ENCODE results near the gene CD99. TPM values are rescaled to one million over a fixed set of nuclear protein-coding genes. Genes with fewer than 3 reads are reported as not detected.
"Not testable (repeated sequence)": the region's sequence is repeated elsewhere in the genome, so short reads cannot be mapped to it uniquely, and the experiment has no call there.

CD99 gene
- total and polyA plus RNA-seq, 2 experiments from 2014 or later, result 505 to 975 TPM

DNA sequence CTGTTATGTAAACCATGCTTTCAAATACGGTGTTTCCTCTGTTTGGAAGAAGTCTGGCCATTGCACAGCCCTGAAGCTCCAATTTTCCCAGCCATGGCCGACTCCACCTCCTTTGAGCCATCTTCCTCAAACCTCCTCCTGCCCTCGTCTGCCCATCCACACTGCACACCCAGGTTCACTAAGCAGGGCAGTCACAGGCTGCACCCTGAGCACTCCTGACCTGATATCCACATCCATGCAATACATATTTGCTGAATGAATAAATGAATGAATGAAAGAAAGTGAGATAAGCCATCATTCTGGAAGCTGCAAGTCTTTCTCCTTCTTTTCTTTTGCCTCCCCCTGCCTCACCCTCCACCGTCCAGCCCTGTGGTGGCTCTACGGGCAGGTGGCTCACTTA lies 83.0 kb downstream of the CD99 start:
- Histone ChIP-seq H3F3A (ENCODE audit: insufficient read depth) (no peaks in the 10 kb centered on the region), H3K9ac (no peak overlapping the region), H3K36me3 (ENCODE audit: low read depth) (peaks cover 9% of the 10 kb centered on the region; the same call in 1 of the 2 replicates), H2AFZ (no peak overlapping the region), H3K4me1 (ENCODE audit: insufficient read depth) (peaks cover 4% of the 10 kb centered on the region; the same call in 1 of the 2 replicates), H3K4me2 (ENCODE audit: unreplicated experiment) (no peak overlapping the region), H3K4me3 (no peak overlapping the region), H3K9me3 (ENCODE audit: low read depth) (no peaks in the 10 kb centered on the region), H4K20me1 (ENCODE audit: insufficient read depth) (no peaks in the 10 kb centered on the region), H3K27ac (no peak overlapping the region), H3K9me2 (ENCODE audit: insufficient read depth) (no peaks in the 10 kb centered on the region), H3K79me2 (ENCODE audit: insufficient read depth) (peaks cover 6% of the 10 kb centered on the region; the same call in 1 of the 2 replicates), H3K27me3 (replicated peaks; ENCODE audit: insufficient read depth) (no peaks in the 10 kb centered on the region)
- TF ChIP-seq EZH2 (IDR thresholded peaks at IDR 0.05; ENCODE audit: insufficient read depth, poor library complexity, severe bottlenecking), result no peak
- no peak for TF ChIP-seq EZH2phosphoT487 (IDR thresholded peaks at IDR 0.05; ENCODE audit: insufficient read depth, low read depth)
- DNase-seq, result no peak
- in situ Hi-C loops (cut with MboI), result no loop called here
- 79 to 86% methylated on average over 5 of the region's 5 CpGs for WGBS, 2 experiments (ENCODE audit: low coverage in 1 of 2, low lambda C conversion rate in 2 of 2, missing lambda C conversion rate in 2 of 2)

DNA sequence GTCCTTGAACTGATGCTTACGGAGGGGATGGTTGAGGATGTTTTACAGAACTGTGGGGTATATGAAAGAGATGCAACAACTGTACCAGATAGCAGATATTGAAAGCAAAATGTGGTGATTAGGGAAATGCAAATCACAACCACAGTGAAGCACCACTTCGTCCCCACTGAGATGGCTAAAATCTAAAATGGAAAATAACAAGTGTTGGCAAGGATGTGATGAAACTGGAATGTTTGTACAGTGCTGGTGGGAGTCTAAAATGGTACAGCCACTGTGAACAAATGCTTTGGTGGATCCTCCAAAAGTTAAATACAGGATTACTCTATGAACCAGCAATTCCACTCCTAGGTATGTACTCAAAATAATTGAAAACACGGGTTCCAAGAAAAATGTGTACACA lies 83.7 kb downstream of the CD99 start:
- no peaks in the 10 kb centered on the region for H4K20me1 ChIP-seq (ENCODE audit: insufficient read depth)
- H3K9me2 ChIP-seq (ENCODE audit: insufficient read depth), result no peaks in the 10 kb centered on the region
- DNase-seq, result no peak
- in situ Hi-C loops (cut with MboI), result no loop called here
- no peak overlapping the region for H3K9ac ChIP-seq
- no peak overlapping the region for H3K4me2 ChIP-seq (ENCODE audit: unreplicated experiment)
- peaks cover 9% of the 10 kb centered on the region; the same call in 1 of the 2 replicates for H3K36me3 ChIP-seq (ENCODE audit: low read depth)
- H2AFZ ChIP-seq, result no peak overlapping the region
- no peak overlapping the region for H3K27ac ChIP-seq
- WGBS, 2 experiments (ENCODE audit: low coverage in 1 of 2, low lambda C conversion rate in 2 of 2, missing lambda C conversion rate in 2 of 2), result 97 to 98% methylated on average over 3 of the region's 3 CpGs
- no peaks in the 10 kb centered on the region for H3K4me1 ChIP-seq (ENCODE audit: insufficient read depth)
- no peaks in the 10 kb centered on the region for H3K9me3 ChIP-seq (ENCODE audit: low read depth)
- no peaks in the 10 kb centered on the region for H3K27me3 ChIP-seq (replicated peaks; ENCODE audit: insufficient read depth)
- no peaks in the 10 kb centered on the region for H3F3A ChIP-seq (ENCODE audit: insufficient read depth)
- no peak overlapping the region for H3K4me3 ChIP-seq
- TF ChIP-seq EZH2phosphoT487 (IDR thresholded peaks at IDR 0.05; ENCODE audit: insufficient read depth, low read depth) (no peak), EZH2 (IDR thresholded peaks at IDR 0.05; ENCODE audit: insufficient read depth, poor library complexity, severe bottlenecking) (no peak)
- peaks cover 6% of the 10 kb centered on the region; the same call in 1 of the 2 replicates for H3K79me2 ChIP-seq (ENCODE audit: insufficient read depth)

DNA sequence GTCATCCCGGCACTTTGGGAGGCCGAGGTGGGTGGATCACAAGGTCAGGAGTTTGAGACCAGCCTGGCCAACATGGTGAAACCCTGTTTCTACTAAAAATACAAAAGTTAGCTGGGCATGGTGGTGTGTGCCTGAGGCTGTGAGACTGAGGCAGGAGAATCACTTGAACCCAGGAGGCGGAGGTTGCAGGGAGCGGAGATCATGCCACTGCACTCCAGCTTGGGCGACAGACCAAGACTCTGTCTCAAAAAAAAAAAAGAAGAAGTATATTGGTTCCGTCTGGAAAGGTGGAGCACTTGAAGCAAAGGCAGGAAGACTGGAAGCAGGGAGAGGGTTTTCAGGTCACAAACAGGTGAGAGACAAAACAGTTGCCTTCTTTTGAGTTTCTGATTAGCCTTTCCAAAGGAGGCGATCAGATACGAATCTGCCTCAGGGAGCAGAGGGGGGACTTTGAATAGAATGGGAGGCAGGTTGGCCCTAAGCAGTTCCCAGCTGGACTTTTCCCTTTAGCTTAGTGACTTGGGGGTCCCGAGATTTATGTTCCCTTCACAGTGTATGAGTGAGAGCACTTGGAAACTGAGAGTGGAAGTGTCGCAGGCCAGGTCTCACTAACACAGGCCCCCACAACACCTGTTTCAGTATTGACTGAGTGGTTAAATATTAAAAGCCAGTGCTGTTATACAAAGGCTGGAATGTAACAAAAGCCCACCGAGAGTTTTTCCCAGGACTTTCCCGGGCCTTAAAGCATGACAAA lies 89.6 kb downstream of the CD99 start:
- H3K4me1 ChIP-seq (ENCODE audit: insufficient read depth); H3K27me3 ChIP-seq (replicated peaks; ENCODE audit: insufficient read depth); H3K79me2 ChIP-seq (ENCODE audit: insufficient read depth); H3K36me3 ChIP-seq (ENCODE audit: low read depth); H3K9ac ChIP-seq; H3K4me3 ChIP-seq; H3K9me3 ChIP-seq (ENCODE audit: low read depth); H3K9me2 ChIP-seq (ENCODE audit: insufficient read depth); H3K4me2 ChIP-seq (ENCODE audit: unreplicated experiment); DNase-seq; H3K27ac ChIP-seq; H4K20me1 ChIP-seq (ENCODE audit: insufficient read depth); H3F3A ChIP-seq (ENCODE audit: insufficient read depth); in situ Hi-C loops (cut with MboI); H2AFZ ChIP-seq: not testable (repeated sequence)
- 80 to 85% methylated on average over 11 to 12 of the region's 12 CpGs for WGBS, 2 experiments (ENCODE audit: low coverage in 1 of 2, low lambda C conversion rate in 2 of 2, missing lambda C conversion rate in 2 of 2)

DNA sequence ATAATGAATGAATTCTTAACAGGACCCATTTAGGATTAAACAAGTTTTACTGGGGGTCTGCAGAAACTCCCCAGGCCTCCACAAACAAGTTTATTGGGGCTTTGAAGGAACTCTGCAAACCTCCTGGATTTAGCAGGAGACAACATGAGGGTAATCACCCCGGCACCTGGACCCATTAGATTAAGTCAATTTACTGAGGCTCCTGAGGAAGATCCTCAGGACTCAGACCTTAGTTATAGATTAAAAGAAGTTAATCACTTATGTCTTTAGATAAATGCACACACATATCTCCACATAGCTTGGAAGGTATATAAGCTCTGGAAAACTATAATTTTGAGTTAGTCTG lies 90.1 kb downstream of the CD99 start:
- no peak overlapping the region for H3K4me3 ChIP-seq
- H3K9me3 ChIP-seq (ENCODE audit: low read depth), result no peaks in the 10 kb centered on the region
- H3K27ac ChIP-seq, result no peak overlapping the region
- no peaks in the 10 kb centered on the region for H3F3A ChIP-seq (ENCODE audit: insufficient read depth)
- no peak overlapping the region for H3K4me2 ChIP-seq (ENCODE audit: unreplicated experiment)
- H3K27me3 ChIP-seq (replicated peaks; ENCODE audit: insufficient read depth), result no peaks in the 10 kb centered on the region
- no peak overlapping the region for H3K9ac ChIP-seq
- H4K20me1 ChIP-seq (ENCODE audit: insufficient read depth), result no peaks in the 10 kb centered on the region
- H3K79me2 ChIP-seq (ENCODE audit: insufficient read depth), result no peaks in the 10 kb centered on the region
- no peaks in the 10 kb centered on the region for H3K36me3 ChIP-seq (ENCODE audit: low read depth)
- no peaks in the 10 kb centered on the region for H3K9me2 ChIP-seq (ENCODE audit: insufficient read depth)
- TF ChIP-seq EZH2 (IDR thresholded peaks at IDR 0.05; ENCODE audit: insufficient read depth, poor library complexity, severe bottlenecking), result no peak
- H3K4me1 ChIP-seq (ENCODE audit: insufficient read depth), result no peaks in the 10 kb centered on the region
- in situ Hi-C loops (cut with MboI), result no loop called here
- DNase-seq, result no peak
- 94 to 100% methylated on average over 1 of the region's 1 CpG for WGBS, 2 experiments (ENCODE audit: low coverage in 1 of 2, low lambda C conversion rate in 2 of 2, missing lambda C conversion rate in 2 of 2)
- H2AFZ ChIP-seq, result no peak overlapping the region

DNA sequence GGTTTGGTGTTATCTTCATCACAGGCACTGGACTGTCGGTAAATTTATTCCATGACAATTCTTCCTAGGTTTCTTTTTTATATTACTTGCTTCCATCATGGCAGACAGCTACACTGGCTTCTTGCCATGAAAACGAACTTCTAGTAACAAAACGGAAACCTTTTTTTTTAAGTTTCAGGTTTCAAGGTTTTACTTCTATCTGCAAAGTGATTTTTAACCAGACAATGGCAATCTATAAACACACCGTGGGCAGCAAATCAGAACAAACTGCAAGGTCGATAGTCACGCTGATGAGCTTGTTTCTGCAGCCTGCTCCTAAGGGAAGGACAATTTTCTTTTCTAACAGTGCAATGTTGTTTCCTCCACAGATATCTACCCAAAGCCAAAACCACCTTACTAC lies 90.6 kb downstream of the CD99 start:
- H3K4me1 ChIP-seq (ENCODE audit: insufficient read depth), result no peaks in the 10 kb centered on the region
- DNase-seq, result no peak
- H3K79me2 ChIP-seq (ENCODE audit: insufficient read depth), result no peaks in the 10 kb centered on the region
- no peak overlapping the region for H3K4me2 ChIP-seq (ENCODE audit: unreplicated experiment)
- H3K27me3 ChIP-seq (replicated peaks; ENCODE audit: insufficient read depth), result no peaks in the 10 kb centered on the region
- H3K27ac ChIP-seq, result no peak overlapping the region
- no peaks in the 10 kb centered on the region for H3K36me3 ChIP-seq (ENCODE audit: low read depth)
- no peak overlapping the region for H3K9ac ChIP-seq
- no peak for TF ChIP-seq EZH2 (IDR thresholded peaks at IDR 0.05; ENCODE audit: insufficient read depth, poor library complexity, severe bottlenecking)
- no peak for TF ChIP-seq EZH2phosphoT487 (IDR thresholded peaks at IDR 0.05; ENCODE audit: insufficient read depth, low read depth)
- 56 to 58% methylated on average over 5 to 6 of the region's 6 CpGs for WGBS, 2 experiments (ENCODE audit: low coverage in 1 of 2, low lambda C conversion rate in 2 of 2, missing lambda C conversion rate in 2 of 2)
- in situ Hi-C loops (cut with MboI), result no loop called here
- no peaks in the 10 kb centered on the region for H3K9me2 ChIP-seq (ENCODE audit: insufficient read depth)
- no peak overlapping the region for H2AFZ ChIP-seq
- no peaks in the 10 kb centered on the region for H4K20me1 ChIP-seq (ENCODE audit: insufficient read depth)
- H3F3A ChIP-seq (ENCODE audit: insufficient read depth), result no peaks in the 10 kb centered on the region
- no peak overlapping the region for H3K4me3 ChIP-seq
- H3K9me3 ChIP-seq (ENCODE audit: low read depth), result no peaks in the 10 kb centered on the region

Data from GM23248 (cell line).